Kidney epithelial cell (primary cell): ENCODE measurements around the gene SDF4. TPM values are rescaled to one million over a fixed set of nuclear protein-coding genes. Genes with fewer than 3 reads are reported as not detected.

Experiments used
- DNase-seq: peaks from one replicate; pipeline ENCODE4 v3.0.0-alpha.2; 2010; ENCODE audit warnings: low read depth
- H3K27me3 ChIP-seq: 2 replicates; pipeline ENCODE4 v1.6.0; 2011; ENCODE audit warnings: low read length; ENCODE audit not compliant: control insufficient read depth, insufficient read depth
- H3K36me3 ChIP-seq: 2 replicates; pipeline ENCODE4 v1.5.1; 2011; ENCODE audit warnings: low read length; ENCODE audit not compliant: control insufficient read depth, insufficient read depth
- H3K4me3 ChIP-seq: 2 replicates; pipeline ENCODE4 v1.5.1; 2011; ENCODE audit warnings: low read depth, mild to moderate bottlenecking, control low read depth, low read length
- total RNA-seq: library from RNA; depleted of rRNA; stranded (reverse); fragments of >200 nt; gene quantifications from 2 replicates; pipeline ENCODE4 v1.2.3, GENCODE V29; 2015
- TF ChIP-seq, protein P1 (sequence below): IDR thresholded peaks from 2 replicates; pipeline ENCODE4 v1.5.1; 2011; ENCODE audit warnings: mild to moderate bottlenecking, moderate library complexity, low read length, control low read depth, inconsistent platforms; ENCODE audit not compliant: insufficient read depth, poor library complexity, severe bottlenecking

Gene SDF4
- total RNA-seq, 1 donor from 2014 or later = 153 TPM

DNA sequence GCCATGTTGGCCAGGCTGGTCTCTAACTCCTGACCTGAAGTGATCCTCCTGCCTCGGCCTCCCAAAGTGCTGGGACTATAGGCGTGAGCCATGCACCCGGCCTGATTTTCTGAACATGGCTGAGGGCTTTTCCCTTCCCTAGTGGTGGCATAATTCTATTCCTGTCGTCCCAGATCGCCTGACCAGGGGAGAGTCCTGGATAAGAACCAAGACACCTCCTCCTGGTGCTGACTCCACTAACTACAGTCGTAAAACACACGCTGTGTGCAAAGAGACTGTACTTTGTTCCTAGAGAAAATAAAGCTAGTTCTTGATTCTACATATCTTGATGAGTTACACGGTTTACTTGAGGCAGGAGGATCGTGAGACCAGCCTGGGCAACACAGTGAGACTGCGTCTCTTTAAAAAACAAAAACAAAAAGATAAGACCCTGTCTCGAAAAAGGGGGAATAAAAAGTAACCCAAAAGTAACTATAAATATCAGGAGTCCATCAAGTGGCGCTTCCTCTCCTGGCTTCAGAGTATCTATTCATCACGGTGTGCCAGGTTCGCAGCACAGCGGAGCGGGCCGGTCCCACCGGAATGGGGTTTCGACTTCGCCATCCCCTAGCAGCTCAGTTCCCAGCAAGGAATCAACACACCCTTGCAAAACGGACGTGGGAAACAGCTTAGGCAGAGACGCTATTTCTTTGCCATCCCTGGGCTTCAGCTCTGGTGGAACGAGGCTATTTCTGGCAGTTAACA, 973 bp downstream of the SDF4 start:
- H3K27me3 ChIP-seq = no peaks in the 10 kb centered on the region
- H3K4me3 ChIP-seq = peak overlapping the region; percentile 87
- no peak for DNase-seq
- TF ChIP-seq, protein P1, sequence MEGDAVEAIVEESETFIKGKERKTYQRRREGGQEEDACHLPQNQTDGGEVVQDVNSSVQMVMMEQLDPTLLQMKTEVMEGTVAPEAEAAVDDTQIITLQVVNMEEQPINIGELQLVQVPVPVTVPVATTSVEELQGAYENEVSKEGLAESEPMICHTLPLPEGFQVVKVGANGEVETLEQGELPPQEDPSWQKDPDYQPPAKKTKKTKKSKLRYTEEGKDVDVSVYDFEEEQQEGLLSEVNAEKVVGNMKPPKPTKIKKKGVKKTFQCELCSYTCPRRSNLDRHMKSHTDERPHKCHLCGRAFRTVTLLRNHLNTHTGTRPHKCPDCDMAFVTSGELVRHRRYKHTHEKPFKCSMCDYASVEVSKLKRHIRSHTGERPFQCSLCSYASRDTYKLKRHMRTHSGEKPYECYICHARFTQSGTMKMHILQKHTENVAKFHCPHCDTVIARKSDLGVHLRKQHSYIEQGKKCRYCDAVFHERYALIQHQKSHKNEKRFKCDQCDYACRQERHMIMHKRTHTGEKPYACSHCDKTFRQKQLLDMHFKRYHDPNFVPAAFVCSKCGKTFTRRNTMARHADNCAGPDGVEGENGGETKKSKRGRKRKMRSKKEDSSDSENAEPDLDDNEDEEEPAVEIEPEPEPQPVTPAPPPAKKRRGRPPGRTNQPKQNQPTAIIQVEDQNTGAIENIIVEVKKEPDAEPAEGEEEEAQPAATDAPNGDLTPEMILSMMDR = peak; percentile 37
- peaks cover 6% of the 10 kb centered on the region for H3K36me3 ChIP-seq

DNA sequence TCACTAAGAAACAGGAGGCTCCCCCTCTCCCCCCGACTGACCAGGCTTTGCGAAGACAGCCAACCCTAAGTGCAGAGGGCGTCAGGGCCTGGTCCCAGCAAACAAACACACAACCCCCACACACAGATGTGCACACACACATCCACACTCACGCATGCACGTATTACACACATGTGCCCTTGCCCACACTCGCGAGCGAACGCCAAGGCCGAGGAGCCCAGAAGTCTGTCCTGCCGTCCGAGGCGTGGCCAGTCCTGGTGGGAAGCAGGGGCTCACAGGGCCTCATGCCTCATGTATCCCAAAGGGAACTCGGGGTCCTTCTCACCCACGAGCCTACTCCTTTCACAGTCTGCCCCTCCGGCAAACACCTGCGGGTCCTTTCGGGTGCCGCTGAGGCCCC, 2.0 kb downstream of the SDF4 start:
- Histone ChIP-seq H3K36me3 (peaks cover 6% of the 10 kb centered on the region), H3K27me3 (no peaks in the 10 kb centered on the region), H3K4me3 (no peak overlapping the region)
- TF ChIP-seq, protein P1 = no peak
- no peak for DNase-seq

DNA sequence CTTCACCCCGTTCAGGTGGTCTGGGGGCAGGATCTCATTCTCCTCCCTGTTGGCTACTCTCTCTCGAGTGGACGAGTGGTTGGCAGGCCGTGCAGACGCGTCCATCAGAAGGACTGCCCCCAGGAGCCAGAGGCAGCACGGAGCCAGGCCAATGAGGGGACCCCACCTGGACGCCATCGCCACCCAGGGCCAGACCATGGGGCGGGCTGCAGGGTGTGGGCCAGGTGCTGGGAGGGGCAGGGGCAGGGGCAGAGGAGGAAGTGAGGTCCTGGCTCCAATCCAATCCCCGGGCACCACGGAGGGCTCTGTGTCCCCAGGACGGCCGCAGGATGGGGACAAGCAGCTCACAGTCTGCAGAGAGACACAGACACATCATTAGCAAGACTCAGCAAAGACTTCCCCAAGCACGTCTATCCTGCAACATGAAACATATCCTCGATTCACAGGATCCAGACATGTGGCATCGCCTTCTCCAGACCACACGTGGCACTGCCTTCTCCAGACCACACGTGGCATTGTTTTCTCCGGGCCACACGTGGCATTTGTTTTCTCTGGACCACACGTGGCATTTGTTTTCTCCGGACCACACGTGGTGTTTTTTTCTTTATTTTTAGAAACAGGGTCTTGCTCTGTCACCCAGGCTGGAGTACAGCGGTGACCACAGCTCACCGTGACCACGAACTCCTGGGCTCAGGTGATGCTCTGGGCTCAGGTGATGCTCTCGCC, 3.0 kb downstream of the SDF4 start:
- no peak overlapping the region for H3K4me3 ChIP-seq
- TF ChIP-seq, protein P1 = no peak
- H3K36me3 ChIP-seq = peaks cover 6% of the 10 kb centered on the region
- no peaks in the 10 kb centered on the region for H3K27me3 ChIP-seq
- DNase-seq = no peak

DNA sequence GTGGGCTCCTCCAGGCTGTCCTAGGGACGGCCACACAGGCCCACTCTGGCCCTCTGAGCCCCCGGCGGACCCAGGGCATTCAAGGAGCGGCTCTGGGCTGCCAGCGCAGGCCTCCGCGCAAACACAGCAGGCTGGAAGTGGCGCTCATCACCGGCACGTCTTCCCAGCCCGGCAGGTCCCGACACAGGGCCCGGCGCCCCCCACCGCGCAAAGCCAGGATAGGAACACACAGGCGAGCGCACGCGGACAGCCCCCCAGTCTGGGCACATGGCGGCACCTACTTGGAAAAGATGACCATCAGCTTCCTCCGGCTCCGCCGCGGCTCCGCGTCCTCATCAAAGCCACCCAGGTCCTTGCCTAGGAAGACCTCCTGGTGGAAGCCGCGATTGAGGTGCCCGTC, 3.6 kb downstream of the SDF4 start:
- Histone ChIP-seq H3K36me3 (peaks cover 6% of the 10 kb centered on the region), H3K27me3 (no peaks in the 10 kb centered on the region), H3K4me3 (no peak overlapping the region)
- DNase-seq = no peak
- TF ChIP-seq, protein P1 = no peak

DNA sequence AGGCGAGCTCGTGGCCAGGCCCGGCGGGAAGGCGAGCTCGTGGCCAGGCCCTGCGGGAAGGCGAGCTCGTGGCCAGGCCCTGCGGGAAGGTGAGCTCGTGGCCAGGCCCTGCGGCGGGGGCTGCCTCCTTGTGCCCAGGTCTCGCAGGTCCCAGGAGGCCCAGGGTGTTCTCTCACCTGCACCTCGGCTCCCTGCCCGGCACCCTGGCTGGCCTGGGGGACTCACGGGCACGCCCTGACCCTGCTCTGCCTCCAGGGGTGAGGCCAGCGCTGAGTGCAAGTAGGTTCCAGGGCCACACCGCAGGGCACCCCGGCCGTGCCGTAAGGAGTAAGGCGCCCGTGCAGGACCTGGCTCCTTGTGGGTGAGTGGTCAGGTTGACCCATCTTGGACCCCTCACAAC, 4.4 kb downstream of the SDF4 start:
- no peak for DNase-seq
- H3K36me3 ChIP-seq = peaks cover 4% of the 10 kb centered on the region
- TF ChIP-seq, protein P1 = no peak
- no peaks in the 10 kb centered on the region for H3K27me3 ChIP-seq
- no peak overlapping the region for H3K4me3 ChIP-seq
